Frontal cortex (tissue), 4 donors: Measurements from ENCODE around the gene DDX25. TPM values are rescaled to one million over a fixed set of nuclear protein-coding genes. Genes with fewer than 3 reads are reported as not detected.
A peak's percentile ranks its signal among the peaks of the same experiment; 100 is the strongest.
"Not testable (repeated sequence)": the region's sequence is repeated elsewhere in the genome, so short reads cannot be mapped to it uniquely, and the experiment has no call there.

ENCODE experiments used
- DNase-seq, 2 donors: peaks; one replicate each; pipeline ENCODE4 v3.0.0; 2012; ENCODE audit warnings: low spot score in 2 of 2
- FAIRE-seq: peaks from 2 replicates; lab custom pipeline; 2012; peaks lifted over from hg19 to GRCh38; lab: Jason Lieb, UNC
- total RNA-seq: library from RNA; depleted of rRNA; stranded (reverse); fragments of >200 nt; gene quantifications from one replicate; pipeline ENCODE4 v1.2.3, GENCODE V29; 2014
- donor health status: control.
- donor health status: control.
- donor health status: control.

DDX25 gene
- 18.8 TPM for total RNA-seq

DNA sequence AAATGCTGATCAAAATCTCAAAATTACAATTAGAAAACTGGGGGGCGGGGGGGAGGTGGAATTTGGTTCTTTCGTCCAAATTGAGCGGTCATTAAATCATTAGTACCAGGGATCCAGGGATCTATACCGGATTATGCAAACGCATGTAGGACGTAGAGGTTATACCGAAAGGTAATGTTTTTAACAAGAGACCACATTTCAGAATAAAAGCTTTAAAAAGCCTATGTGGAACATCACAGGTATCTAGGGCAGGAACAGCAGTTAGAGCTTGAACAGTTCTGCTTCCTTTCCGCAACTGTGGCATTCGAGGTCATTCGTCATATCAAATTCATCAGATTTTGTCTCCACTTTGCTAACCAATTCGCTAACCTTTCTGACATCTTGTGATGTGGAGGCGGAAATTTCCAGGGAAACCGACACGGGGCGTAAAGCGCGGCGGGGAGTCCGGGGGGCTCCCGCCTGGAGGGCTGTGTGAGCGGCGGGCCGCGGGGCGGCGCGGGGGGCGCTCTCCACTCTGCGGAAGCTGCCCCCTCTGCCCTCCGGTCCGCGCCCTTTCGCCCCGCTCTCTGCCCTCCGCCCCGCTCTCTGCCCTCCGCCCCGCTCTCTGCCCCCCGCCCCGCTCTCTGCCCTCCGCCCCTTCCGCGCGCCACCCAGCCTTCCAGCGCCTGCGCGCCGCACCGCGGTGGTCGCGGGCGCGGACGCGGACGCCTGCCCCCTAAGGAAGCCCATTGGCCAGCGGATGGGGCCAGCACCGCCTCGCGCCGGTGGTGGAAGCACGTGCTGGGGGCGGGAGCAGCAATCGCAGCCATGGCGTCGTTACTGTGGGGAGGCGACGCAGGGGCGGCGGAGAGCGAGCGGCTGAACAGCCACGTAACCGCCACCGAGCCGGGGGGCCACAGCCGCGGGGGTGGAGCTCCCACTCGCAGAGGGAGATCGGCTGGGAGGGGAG, at the start of gene DDX25:
DDX25 (plus strand) TSS at position 798 of the 949 bp plus-strand sequence; CDS start at position 808, 10 bp downstream.
- FAIRE-seq (no peak), DNase-seq (peak; percentile 61 to 62)

DNA sequence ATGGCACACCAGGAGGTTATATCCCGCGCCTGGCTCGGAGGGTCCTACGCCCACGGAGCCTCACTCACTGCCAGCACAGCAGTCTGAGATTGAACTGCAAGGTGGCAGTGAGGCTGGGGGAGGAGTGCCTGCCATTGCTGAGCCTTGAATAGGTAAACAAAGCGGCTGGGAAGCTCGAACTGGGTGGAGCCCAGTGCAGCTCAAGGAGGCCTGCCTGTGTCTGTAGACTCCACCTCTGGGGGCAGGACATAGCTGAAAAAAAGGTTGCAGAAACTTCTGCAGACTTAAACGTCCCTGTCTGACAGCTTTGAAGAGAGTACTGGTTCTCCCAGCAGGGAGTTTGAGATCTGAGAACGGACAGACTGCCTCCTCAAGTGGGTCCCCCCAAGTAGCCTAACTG, 46.6 kb upstream of the DDX25 start:
- FAIRE-seq, DNase-seq: not testable (repeated sequence)

DNA sequence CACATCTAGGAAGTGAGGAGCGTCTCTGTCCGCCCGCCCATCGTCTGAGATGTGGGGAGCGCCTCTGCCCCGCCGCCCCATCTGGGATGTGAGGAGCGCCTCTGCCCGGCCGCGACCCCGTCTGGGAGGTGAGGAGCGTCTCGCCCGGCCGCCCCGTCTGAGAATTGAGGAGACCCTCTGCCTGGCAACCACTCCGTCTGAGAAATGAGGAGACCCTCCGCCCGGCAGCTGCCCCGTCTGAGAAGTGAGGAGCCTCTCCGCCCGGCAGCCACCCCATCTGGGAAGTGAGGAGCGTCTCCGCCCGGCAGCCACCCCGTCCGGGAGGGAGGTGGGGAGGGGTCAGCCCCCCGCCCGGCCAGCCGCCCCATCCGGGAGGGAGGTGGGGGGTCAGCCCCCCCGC, 41.5 kb upstream of the DDX25 start:
- not testable (repeated sequence) for DNase-seq, FAIRE-seq

DNA sequence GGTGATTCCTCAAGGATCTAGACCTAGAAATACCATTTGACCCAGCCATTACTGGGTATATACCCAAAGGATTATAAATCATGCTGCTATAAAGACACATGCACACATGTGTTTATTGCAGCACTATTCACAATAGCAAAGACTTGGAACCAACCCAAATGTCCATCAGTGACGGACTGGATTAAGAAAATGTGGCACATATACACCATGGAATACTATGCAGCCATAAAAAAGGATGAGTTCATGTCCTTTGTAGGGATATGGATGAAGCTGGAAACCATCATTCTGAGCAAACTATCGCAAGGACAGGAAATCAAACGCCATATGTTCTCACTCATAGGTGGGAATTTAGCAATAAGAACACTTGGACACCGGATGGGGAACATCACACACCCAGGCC, 39.0 kb upstream of the DDX25 start:
- not testable (repeated sequence) for FAIRE-seq

DNA sequence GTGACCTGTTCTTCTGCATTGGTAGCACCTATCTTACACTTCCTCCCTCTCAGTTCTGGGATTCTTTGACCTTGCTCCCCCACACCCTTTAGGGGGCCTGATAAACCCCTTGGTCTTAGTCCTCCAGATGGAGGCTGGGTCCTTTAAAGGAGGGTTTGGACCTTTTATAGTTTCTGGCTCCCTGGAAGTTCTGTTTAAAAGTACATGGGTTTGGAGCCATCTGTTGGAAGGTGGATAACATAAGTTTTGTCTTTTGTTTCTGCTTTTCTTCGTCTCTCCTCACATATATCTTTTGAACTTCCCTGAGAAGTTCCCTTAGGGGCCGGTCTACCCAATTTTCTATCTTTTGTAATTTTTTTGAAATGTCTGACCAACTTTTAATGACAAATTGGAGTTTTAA, 34.8 kb upstream of the DDX25 start:
- FAIRE-seq (no peak), DNase-seq (no peak)

More for the DNA sequence above, 39.0 kb upstream of the DDX25 start:
- not testable (repeated sequence) for DNase-seq

DNA sequence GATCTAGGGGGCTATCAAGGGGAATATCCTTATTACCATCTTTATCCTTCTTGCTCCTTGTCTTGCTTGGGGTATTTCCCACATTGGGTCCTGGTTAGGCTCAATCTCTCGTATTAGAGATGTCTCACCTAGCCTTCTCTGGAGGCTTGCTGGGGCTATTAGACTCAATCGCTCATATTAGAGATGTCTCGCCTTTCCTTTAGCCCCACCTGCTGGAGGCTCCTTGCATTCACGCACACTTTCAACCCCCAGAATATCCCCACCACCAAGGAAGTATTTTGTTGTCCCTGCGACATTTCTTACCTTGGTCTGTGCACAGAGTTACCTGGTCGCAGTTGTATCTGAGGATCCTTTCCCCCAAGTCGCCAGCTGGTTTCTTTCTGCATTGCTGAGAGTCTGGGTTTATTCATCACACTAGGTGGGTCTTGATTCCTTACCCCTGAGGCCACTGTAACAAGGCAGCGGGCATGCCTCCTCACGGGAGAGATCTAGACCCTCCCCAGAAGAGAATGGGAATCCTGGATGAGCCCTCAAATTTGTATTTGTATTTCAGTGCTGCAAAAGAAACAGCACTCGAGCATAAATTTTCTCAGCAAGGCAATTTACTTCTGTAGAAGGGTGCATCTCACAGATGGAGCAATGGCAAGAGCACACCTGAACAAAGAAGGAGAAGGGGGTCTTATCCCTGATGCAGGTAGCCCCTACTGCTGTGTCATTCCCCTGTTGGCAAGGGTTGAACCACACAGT, 32.7 kb upstream of the DDX25 start:
- no peak for FAIRE-seq
- DNase-seq = peak in 1 of 2 donors; percentile 26

DNA sequence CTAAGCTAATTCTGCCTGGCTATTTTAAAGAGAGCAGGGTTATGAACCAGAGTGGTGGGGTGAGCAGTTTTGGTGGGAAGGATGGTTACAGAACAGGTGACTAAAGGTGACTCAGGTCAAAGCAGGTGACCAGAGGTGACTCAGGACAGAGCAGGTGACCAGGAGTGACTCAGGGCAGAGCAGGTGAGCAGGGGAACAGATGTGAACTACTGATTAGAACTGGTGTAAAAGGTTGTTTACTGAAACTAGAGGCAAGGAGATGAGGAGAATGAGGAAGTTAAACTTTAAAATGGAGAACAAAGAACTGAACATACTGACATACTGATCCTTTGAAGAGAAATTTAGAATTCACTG, 32.2 kb upstream of the DDX25 start:
- FAIRE-seq (no peak), DNase-seq (no peak)

DNA sequence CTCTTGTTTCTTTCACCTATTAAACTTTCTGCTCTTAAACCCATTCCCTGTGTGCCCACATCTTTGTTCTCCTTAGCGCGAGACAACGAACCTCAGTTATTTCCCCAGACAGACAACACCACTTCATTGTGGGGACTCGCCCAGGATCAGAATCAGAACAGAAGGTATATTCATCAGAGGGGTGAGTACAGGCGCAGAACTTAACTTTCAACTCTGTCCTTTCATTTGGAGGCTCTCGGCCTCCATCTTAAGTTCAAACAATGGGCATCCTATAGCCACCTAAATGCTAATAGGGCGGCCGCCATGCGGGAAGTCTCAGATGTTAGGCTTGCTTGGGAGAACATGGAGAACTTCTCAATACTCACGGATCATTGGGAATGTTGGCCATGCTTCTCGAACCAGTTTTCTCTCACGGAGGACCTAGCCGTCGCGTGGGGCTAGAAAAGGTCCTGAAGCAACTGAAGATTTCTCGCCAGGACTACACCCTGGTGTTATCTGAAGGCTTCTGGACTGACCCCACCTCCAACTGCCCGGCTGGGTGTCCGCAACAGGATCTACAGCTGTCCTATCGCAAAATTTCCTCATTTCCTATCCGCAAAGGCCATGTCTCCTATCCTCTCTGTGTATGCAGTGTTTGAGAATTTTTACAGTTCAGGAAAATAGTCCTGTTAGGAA, 30.3 kb upstream of the DDX25 start:
- FAIRE-seq = no peak
- no peak for DNase-seq

DNA sequence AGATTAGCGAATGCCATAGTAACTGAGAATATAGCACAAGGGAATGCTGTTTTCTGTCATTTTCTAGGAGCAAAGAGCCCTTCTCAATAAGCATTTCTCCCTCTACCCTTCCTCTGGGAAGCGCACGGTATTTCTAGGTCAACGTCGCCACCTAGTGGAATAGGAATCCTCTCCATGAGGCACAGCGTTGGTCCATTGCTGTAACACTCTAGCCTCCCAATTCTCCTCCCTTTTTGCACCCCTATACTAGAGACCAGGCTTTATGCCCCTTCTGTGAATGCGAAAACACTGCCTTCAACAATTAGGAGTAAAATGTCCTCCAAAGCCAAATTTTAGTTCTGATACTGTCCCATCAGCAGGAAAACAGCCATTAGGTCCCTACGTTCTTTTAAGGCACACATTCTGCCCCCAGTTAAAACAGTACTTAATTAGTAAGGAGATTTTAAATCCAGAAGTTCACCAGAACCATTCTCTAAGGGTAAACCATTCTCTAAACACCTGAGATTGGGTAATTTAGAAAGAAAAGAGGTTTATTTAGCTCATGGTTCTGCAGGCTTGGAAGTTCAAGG, 29.7 kb upstream of the DDX25 start:
- DNase-seq = peak; percentile 29 to 51
- FAIRE-seq = no peak

DNA sequence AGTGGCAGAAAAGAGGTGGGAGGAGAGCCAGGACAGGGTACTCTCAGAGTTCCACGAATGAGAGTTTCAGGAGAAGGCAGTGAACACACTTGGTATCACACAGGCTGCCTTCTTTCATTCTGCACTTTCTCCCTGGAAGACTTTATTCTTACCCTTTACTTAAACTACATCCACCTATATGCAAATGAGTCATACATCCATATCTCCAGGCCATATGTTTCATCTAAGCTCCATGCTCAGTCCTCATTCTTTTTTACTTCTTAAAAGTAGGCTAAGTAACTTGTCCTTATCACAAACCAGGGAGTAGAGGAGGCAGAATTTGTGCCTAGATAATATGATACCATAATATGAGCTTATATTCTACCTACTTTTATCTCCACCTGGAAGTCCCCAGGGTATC, 23.0 kb upstream of the DDX25 start:
- no peak for FAIRE-seq
- DNase-seq = no peak

DNA sequence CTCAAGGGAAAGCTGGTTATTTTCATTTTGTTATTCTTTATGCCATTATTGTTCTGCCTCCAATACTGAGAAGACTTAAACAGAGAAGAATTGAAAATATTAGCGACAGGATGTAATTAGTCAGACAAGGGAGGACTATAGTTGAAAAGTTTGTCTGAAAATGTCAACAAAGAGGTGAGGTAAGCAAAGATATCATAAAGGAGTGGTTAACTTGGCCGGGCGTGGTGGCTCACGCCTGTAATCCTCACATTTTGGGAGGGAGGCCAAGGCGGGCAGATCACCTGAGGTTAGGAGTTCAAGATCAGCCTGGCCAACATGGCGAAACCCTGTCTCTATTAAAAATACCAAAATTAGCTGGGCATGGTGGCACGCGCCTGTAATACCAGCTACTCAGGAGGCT, 20.9 kb upstream of the DDX25 start:
- FAIRE-seq (no peak), DNase-seq (no peak)

DNA sequence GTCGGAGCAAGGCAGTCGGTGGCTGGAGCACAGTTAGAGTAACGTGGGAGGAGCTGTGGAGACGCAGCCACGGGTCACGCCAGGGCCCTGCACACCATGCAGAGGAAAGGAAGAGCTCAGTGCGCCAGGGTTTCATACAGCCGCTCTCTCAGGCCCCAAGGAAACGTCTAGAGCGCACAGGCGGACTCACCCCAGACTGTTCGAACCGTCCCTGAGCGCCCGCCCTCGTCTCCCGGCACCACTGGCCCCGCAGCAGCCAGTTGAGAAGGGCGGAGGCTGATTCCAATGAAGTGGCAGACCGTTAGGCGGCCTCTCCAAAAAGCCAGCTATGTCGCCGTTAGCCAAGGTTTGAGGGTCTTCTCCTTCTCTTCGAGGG, 17.3 kb upstream of the DDX25 start:
- FAIRE-seq (no peak), DNase-seq (peak in 1 of 2 donors; percentile 13)

DNA sequence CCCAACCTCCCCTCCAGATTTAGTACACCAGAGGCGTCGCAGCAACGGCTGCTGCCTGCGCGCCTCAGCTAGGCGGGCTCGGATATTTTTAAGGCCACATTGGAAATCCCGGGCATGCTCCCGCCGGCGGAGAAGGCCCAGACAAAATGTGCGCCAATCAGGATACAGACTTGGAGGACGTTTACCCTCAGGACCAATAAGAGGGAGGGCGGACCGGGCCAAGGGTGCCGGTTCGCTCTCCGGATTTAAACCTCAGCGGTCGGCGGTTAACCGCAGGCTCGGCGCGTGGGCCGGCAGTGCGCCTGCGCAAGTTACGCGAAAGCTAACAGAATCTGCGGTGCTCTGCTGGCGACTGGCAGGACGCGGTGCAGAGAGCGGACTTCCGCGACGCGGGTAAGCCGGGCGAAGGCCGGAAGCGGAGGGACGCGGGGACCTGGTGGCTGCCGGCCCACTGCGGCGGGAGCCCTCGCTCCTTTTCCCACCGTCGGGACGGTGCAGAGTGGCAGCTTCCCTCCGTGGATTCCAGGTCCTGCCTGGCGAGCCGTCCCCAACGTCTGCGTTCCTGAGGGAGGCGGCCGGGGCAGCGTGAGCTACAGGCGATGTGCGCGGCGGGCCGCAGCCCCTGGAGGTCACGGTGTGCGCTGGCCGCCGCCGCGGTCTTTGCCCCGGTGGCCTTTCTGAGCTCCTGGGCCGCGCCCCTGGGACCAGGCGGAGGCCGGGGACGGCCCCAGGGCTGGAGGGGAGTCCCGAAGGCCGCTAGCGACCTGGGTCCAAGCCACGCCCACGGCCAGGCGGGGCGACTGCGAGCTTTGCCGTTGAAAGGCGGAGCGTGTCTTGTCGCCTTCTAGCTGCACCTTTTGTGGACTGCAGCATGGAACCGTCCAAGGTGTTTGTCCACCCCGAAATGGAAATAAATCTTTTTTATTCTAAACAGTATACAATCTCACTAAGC, 16.7 kb upstream of the DDX25 start, which contains the start of gene HYLS1:
HYLS1 (plus strand) TSS at position 296 of the 952 bp plus-strand sequence. CDS start 11,701 bp downstream, outside the sequence.
- no peak for FAIRE-seq
- peak; percentile 78 to 89 for DNase-seq

DNA sequence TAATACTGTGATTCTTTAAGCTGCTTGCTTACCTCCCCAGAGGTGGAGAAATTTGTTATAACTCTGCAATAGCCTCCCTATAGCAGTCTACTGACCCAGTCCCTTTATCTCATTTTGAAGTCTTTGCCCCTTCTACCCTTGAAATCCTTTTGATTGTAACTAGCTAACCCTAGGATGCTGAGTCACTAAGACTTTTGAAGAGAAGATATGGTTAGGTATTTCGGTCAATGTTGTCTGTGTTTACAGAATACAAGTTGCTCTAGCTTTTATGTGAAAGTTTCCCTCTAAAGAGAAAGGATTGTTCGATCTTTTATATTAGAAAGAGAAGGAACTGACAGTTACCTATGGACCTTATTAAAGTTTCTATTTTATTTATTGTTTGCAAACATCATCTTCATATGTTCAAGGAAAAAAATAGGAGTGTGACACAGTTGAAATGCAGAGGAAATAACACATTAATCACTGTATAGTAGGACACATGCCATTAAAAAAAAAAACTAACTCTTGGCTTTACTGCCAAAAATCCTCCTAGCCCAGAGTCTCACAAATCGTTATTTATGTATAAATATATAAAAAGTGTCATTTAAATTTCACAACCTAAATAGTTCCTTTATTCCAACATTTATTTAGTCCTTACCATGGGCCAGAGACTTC, 13.7 kb upstream of the DDX25 start:
- FAIRE-seq (no peak), DNase-seq (no peak)

DNA sequence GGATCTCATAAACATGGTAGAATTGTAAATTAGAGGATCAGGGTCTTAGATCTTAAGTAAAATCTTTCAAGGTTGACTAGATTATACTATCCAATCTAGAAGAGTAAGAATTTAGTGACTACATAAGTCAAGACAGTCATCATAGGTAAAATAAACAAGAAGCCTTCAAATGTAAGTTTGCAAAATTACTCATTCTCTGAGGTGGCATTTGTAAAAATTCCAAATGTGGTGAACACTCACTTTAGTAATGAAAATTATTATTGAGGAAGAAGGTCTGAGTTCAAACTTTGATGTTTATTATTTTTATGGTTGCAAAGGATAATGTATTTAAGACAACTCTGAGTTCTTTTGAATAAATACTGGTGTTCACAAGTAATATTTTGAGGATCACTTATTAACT, 12.2 kb upstream of the DDX25 start:
- FAIRE-seq (no peak), DNase-seq (no peak)

DNA sequence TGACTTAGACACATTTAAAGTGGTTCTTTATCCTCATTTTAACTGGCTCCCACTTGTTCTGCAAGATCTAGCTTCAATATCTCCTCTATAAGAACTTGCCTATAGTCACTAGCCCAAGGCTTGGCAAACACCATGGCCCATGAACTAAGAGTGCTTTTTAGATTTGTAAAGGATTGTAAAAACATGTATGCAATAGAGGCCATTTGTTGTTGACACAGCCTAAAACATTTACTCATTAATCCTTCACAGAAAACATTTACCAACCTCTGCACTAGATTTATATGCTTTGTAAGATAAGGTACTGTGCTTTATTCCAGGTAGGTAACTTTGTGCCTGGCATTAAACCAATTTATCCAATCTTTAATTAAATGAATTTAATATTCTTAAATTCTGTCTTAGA, 11.3 kb upstream of the DDX25 start:
- no peak for FAIRE-seq
- DNase-seq = no peak

DNA sequence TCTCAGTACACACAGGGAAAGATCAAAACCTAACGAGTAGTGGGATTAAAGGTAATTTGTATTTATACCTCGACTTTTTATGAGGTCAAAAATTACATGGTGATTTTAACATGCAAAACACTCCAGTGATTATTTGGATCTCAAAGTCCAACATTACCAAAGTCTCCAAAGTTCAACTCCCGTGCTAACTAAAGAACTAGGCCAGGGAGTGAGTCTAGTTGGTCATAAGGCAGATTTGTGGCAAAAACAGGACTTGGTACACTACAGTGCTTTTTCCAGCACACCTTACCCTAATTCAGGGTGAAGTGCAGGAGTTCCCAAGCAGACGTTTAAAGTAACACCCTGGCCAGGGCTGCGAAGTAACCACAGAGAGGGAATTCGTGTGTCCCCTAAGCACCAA, 2.4 kb upstream of the DDX25 start:
- FAIRE-seq (no peak), DNase-seq (no peak)

DNA sequence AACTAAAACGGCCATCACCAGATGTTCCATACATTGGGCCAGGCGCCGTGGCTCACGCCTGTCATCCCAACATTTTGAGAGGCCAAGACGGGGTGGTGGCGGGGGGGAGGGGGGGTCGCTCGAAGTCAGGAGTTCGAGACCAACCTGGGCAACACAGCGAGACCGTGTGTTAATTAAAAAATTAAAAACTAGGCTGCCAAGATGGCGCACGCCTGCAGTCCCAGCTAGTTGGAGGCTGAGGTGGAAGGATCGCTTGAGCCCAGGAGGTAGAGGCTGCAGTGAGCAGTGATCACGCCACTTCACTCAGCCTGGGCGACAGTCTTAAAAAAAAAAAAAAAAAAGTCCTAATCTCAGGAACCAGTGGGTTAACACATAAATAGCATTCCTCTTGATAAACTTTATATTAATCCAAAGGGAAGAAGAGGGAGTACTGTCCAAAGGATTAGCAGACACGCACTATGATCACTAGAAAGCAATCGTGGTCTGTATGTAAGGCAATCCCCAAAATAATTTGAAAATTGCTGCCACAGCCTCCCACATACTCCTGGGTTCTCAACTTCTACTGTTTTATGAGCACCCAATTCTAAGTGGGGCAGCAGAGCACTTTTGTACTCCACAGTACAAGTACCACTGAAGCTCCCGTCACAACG, 1.9 kb upstream of the DDX25 start:
- FAIRE-seq (no peak), DNase-seq (no peak)
